ENCODE results near the gene TDO2.

TDO2 gene

GRCh38 chr4:155911905-155912304 is 8.4 kb downstream of the TDO2 start:
- H4K20me1 ChIP-seq (ENCODE audit: insufficient read depth, low read length, poor library complexity, severe bottlenecking): no peaks in the 10 kb centered on the region
- H3K36me3 ChIP-seq (ENCODE audit: insufficient read depth, low read length): no peaks in the 10 kb centered on the region
- no peak overlapping the region for H2AFZ ChIP-seq (ENCODE audit: low read length)
- no peaks in the 10 kb centered on the region for H3K4me1 ChIP-seq (ENCODE audit: insufficient read depth, low read length, poor library complexity, severe bottlenecking)
- no peaks in the 10 kb centered on the region for H3F3A ChIP-seq (ENCODE audit: low read depth)
- H3K9me2 ChIP-seq (replicated peaks; ENCODE audit: low read depth, low read length): no peaks in the 10 kb centered on the region
- no peak overlapping the region for H3K9ac ChIP-seq (ENCODE audit: low read depth, low read length, poor library complexity, severe bottlenecking)
- no peaks in the 10 kb centered on the region for H3K9me3 ChIP-seq (ENCODE audit: insufficient read depth, low read depth, low read length)
- no peak overlapping the region for H3K4me2 ChIP-seq (ENCODE audit: low read depth, low read length, poor library complexity, severe bottlenecking)
- H3K79me2 ChIP-seq (ENCODE audit: insufficient read depth, low read length): no peaks in the 10 kb centered on the region
- TF ChIP-seq EZH2phosphoT487 (IDR thresholded peaks at IDR 0.05; ENCODE audit: borderline replicate concordance) (no peak), CTCF (conservative IDR thresholded peaks at IDR 0.05; ENCODE audit: low read length) (no peak)
- no peak overlapping the region for H3K4me3 ChIP-seq (ENCODE audit: low read length, poor library complexity, severe bottlenecking)
- no peaks in the 10 kb centered on the region for H3K27me3 ChIP-seq (ENCODE audit: insufficient read depth, low read length, poor library complexity, severe bottlenecking)

- no peaks in the 10 kb centered on the region for H3K9me2 ChIP-seq (replicated peaks; ENCODE audit: low read depth, low read length)
- no peak for TF ChIP-seq CTCF (conservative IDR thresholded peaks at IDR 0.05; ENCODE audit: low read length)
- TF ChIP-seq EZH2phosphoT487 (IDR thresholded peaks at IDR 0.05; ENCODE audit: borderline replicate concordance): no peak
- no peaks in the 10 kb centered on the region for H4K20me1 ChIP-seq (ENCODE audit: insufficient read depth, low read length, poor library complexity, severe bottlenecking)
- no peaks in the 10 kb centered on the region for H3K4me1 ChIP-seq (ENCODE audit: insufficient read depth, low read length, poor library complexity, severe bottlenecking)
- no peak overlapping the region for H3K4me2 ChIP-seq (ENCODE audit: low read depth, low read length, poor library complexity, severe bottlenecking)
- no peak overlapping the region for H2AFZ ChIP-seq (ENCODE audit: low read length)
- no peaks in the 10 kb centered on the region for H3F3A ChIP-seq (ENCODE audit: low read depth)
- H3K36me3 ChIP-seq (ENCODE audit: insufficient read depth, low read length): no peaks in the 10 kb centered on the region
- no peaks in the 10 kb centered on the region for H3K79me2 ChIP-seq (ENCODE audit: insufficient read depth, low read length)
- no peaks in the 10 kb centered on the region for H3K27me3 ChIP-seq (ENCODE audit: insufficient read depth, low read length, poor library complexity, severe bottlenecking)
- H3K4me3 ChIP-seq (ENCODE audit: low read length, poor library complexity, severe bottlenecking): no peak overlapping the region
- no peak overlapping the region for H3K9ac ChIP-seq (ENCODE audit: low read depth, low read length, poor library complexity, severe bottlenecking)
- H3K9me3 ChIP-seq (ENCODE audit: insufficient read depth, low read depth, low read length): no peaks in the 10 kb centered on the region
Measured at GRCh38 chr4:155914782-155915181, 11.3 kb downstream of the TDO2 start.

GRCh38 chr4:155921597-155921996 is 18.1 kb downstream of the TDO2 start:
- no peaks in the 10 kb centered on the region for H4K20me1 ChIP-seq (ENCODE audit: insufficient read depth, low read length, poor library complexity, severe bottlenecking)
- no peak overlapping the region for H3K4me2 ChIP-seq (ENCODE audit: low read depth, low read length, poor library complexity, severe bottlenecking)
- H3K36me3 ChIP-seq (ENCODE audit: insufficient read depth, low read length): no peaks in the 10 kb centered on the region
- H3K9me2 ChIP-seq (replicated peaks; ENCODE audit: low read depth, low read length): no peaks in the 10 kb centered on the region
- no peak overlapping the region for H3K4me3 ChIP-seq (ENCODE audit: low read length, poor library complexity, severe bottlenecking)
- no peaks in the 10 kb centered on the region for H3K4me1 ChIP-seq (ENCODE audit: insufficient read depth, low read length, poor library complexity, severe bottlenecking)
- H3K27me3 ChIP-seq (ENCODE audit: insufficient read depth, low read length, poor library complexity, severe bottlenecking): no peaks in the 10 kb centered on the region
- no peak overlapping the region for H3K9ac ChIP-seq (ENCODE audit: low read depth, low read length, poor library complexity, severe bottlenecking)
- no peaks in the 10 kb centered on the region for H3K9me3 ChIP-seq (ENCODE audit: insufficient read depth, low read depth, low read length)
- H3F3A ChIP-seq (ENCODE audit: low read depth): no peaks in the 10 kb centered on the region
- no peak overlapping the region for H2AFZ ChIP-seq (ENCODE audit: low read length)
- TF ChIP-seq EZH2phosphoT487 (IDR thresholded peaks at IDR 0.05; ENCODE audit: borderline replicate concordance) (no peak), CTCF (conservative IDR thresholded peaks at IDR 0.05; ENCODE audit: low read length) (no peak)
- H3K79me2 ChIP-seq (ENCODE audit: insufficient read depth, low read length): no peaks in the 10 kb centered on the region

Data from Loucy (cell line).